ENCODE measurements around the gene MINPP1.
"Not testable (repeated sequence)": the region's sequence is repeated elsewhere in the genome, so short reads cannot be mapped to it uniquely, and the experiment has no call there.

Gene MINPP1

DNA sequence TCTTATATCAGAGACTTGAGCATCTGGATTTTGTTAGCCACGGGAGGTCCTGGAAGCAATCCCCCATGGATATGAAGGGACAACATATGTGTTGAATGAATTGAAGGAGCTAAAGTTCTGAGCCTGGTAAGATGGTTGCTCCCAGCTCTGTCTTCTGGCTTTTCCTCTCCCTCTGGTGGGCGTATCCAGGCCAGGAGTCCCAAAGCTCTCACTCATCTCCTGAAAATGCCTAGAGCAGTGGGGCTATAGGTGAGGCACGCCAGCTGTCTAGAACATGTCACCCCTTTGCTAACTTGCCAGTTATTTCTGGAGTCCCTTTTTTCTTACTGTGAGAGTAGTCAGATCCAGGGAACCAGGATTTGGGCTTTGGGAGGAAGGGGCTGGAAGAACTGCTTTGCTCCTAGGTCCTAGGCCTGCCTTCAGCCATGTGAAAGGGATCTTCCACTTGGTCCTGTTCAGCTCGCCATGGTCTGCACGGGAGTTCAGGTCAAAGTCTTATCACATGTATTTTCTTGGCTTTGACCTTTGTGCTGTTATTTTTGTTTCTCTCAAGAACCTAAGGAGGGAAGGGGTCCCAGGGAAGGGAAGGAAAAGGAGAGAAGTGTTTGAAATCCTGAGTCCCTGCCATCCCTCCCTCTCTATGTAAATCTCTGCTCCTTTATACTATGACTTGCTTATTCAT lies 73.6 kb downstream of the MINPP1 start:
- no peak for DNase-seq

DNA sequence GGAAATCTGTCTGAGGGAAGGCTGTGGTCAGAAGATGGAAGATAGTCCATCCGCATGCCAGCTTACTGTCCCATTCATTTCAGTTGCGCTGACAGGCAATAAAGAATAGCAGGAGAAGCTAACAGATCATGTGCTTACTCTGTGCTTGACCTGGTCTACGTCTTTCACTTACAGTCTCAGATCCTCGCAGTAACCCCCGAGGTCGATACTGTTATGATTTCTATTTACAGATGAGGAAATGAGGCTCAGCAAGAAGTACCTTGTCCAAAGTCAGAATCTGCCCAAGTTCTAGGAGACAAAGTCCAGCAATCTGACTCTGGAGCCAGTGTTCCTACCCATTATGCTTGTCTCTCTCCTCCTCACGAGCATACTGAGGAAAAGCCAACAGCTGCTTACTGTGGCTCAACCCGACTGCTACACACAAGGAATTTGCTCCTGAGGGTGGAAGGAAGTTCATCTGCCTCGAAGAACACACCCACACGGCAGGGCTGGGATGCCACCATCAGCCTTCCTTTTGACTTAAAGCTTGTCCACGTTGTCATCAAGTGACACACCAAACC lies 74.2 kb downstream of the MINPP1 start:
- DNase-seq = no peak

DNA sequence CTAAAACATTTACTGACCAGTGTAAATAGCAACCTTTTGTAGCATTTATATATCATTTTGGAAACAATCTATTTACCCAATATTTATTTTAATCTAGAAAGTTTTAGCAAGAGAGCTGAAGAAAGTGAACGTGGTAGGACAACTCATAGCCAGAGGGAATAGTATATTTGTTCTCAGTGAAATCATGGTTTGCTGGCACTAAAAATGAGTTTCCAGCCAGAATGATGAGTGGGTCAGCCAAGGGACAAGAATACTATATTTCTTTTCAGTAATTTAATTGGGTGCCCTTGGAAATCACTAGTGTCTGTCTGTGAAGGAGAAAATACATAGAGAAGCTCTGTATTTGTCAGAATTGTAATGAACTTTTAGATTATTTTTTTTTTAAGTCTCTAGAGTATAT lies 74.9 kb downstream of the MINPP1 start:
- DNase-seq = no peak

DNA sequence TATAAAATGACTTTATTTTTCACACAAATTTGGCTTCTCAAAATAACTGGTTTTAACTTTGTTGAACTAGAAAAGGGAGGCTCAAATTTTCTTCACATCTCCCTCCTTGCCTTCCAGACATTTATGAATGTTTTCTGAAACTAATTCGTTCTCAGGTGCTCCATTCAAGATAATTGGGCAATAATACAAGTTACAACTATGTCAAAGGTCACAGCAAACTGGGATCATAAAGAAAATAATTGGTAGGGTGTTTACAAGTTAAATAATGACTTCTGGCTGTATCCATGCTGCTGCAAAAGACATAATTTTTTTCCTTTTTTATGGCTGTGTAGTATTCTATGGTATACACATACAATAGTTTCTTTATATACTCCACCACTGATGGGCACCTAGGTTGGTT lies 75.3 kb downstream of the MINPP1 start:
- DNase-seq = no peak

DNA sequence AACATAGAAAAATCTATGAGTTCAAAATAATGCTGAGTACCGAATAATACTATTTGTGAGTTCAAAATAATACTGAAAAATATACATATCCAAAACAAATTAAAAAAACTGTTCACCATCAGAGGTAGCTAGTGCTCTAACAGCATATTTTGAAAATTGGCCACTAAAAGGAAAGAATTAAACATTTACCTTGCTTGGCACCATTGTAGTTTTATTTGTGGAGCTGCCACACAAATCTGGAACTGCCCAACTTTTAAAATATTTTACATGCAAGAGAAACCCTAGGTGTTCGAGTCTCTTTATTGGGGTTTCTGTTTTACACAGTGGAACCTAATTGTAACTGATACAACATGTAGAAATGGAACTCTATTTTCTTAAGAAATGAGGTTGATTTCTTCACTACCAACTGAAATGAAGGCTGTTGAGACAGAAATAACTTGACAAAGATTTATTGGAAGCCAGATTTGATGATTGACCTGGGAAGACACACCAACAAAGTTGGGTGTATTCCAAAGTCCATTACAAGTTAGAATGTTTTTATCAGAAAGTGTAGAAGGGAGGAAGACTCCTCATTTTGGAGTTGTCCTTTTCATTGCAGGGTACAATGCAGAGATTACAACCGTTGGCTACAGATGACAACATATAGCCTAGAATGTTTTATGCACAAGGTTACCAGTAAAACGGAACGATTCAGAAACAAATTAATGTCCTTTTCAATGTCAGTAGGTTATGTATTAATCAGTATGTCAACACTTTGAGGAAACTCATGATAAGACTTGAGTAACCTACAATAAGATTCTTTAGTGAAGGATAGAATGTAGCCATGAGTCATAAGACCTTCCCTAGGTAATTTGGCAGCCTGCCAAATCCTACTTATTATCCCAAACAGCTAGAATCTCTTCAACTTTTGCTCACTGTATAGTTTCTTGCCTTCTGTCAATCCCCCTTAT lies 81.1 kb downstream of the MINPP1 start:
- DNase-seq = no peak

DNA sequence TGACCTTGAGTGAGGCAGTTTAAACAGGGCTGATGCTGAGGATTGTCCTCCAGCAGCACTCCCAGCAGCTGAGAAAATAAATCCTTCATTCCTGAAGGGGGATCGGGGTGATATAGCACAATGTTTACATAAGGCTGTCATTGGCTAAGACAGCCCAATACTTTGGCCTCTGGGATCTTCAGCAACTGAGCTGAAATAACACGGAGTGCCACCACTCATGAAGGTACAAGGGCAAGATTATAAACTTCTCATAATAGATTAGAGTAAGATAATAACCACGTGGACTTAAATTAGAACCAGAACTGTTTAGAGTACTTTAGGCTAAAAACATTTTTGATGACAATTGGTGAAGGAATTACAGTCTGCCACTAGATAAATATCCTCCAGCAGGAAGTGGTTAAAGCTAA lies 85.0 kb downstream of the MINPP1 start:
- DNase-seq = no peak

DNA sequence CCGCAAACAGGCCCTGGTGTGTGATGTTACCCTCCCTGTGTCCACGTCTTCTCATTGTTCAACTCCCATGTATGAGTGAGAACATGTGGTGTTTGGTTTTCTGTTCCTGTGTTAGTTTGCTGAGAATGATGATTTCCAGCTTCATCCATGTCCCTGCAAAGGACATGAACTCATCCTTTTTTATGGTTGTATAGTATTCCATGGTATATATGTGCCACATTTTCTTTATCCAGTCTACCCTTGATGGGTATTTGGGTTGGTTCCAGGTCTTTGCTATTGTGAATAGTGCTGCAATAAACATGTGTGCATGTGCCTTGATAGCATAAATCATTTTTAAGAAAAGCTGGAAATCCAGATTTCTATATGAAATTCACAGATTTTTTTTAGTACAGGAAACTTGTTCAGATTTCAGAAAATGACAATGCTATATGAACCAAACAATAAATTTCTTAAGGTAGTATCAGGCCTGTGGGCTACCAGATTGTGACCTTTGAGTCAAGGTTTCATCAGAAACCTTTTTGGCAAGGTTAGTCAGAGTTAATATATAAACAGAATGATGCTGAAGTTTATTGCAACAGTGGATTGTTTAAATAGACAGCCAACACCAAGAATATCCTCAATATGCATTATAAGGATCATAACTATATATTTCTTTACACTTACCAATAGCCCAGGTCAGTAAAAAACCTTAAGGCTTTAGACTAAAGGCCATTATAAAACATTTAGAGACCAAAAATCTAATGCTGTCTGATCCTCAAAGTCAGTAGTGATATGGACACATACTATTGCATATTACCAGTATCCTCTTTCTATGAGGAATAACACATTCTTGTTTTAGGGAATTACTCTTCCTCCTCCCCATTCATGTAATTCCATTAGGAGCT lies 86.3 kb downstream of the MINPP1 start:
- no peak for DNase-seq

DNA sequence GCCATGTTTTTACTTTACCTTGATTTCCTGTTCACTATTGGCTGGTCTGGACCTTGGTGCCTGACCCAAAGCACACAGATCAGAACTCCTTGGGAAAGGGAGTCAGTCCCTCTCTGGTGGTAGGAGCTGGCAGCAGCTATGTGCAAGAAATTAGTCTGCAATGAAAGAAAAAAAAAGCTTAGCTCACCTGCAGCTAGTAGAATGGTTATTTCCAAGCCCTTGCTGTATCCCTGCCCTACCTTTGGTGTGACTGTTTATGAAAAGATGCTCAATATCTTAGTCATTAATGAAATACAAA lies 86.8 kb downstream of the MINPP1 start:
- DNase-seq = no peak

DNA sequence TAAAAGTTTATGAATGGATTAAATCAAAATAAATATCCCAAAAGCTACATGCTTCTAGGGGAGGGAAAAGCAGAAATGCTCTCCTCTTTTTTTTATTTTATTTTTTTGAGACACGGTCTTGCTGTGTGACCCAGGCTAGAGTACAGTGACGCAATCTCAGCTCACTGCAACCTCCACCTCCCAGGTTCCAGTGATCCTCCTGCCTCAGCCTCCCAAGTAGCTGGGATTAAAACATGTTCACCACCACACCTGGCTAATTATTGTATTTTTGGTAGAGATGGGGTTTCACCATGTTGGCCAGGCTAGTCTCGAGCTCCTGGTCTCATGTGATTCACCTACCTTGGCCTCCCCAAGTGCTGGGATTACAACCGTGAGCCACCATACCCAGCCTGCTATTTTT lies 88.2 kb downstream of the MINPP1 start:
- not testable (repeated sequence) for DNase-seq

DNA sequence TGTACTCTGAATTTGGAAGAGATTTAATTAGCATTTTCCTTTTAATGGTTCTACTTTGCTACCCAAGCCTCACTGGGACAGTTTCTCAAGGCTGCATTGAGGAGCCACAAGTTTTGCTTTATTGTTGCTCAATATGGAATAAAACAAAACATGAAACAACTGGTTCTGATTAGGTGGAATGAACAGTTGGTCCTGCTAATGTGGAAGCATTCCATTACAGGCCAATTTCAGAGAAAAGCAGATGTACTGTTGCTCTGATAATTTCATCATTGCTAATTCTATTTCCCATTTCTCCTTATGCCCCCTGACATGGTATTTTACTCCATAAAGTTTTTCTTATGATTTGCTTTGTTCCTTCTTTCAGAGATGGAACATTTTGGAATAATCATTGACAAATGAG lies 89.0 kb downstream of the MINPP1 start:
- DNase-seq = no peak

DNA sequence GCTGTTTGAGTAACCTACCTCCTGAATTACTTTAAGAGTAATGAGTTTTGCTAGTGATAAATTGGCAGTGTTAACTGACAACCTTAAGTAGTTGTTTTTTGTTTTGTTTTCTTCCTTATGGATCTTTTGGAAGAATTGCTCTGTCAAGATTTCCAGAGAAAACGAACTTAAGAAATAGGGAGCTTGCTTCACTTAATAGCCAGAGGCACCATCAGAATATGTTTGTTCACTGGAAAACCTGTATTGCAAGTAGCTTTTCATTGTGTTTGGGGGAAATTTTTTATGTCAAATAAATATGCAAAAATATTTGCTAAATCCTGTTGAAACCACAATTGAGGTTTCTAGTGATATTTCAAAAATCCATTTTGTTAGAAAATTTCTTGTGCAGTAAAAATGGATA lies 89.5 kb downstream of the MINPP1 start:
- no peak for DNase-seq

DNA sequence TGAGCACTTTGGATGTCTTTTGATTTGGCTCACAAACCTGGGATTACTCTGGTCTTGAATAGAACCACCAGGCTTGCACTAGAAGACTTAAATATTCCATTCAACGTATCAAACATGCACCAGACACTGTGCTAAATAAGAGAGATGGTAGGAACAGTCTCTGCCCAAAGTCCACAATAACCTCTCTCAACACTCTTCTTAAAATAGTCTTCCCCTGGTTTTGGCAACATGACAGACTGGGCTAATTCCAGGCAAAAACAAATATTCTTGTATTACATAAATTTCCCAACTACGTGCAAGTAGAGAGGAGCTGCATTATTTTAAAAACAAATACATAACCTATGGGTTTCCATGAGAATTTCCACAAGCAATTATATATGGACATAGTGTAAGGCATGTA lies 90.2 kb downstream of the MINPP1 start:
- DNase-seq = no peak

DNA sequence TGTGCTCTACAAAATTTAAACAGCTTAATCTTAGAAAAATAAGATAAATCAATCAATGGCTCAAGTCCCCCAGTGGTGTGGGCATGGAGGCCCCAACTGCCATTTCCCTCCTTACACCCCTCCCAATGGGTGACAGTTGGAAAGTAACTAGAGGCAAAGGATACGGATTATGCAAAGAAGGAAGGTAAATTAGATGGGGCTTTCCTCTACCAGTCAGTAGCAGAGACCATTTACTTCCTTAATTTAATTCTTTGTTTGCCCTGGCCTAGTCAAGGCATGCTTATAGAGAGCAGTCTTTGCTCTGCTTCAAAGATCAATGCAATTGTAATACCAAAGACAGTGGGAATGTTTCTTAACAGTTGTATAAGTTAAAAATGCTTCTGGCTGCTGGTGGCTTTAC lies 91.7 kb downstream of the MINPP1 start:
- no peak for DNase-seq

DNA sequence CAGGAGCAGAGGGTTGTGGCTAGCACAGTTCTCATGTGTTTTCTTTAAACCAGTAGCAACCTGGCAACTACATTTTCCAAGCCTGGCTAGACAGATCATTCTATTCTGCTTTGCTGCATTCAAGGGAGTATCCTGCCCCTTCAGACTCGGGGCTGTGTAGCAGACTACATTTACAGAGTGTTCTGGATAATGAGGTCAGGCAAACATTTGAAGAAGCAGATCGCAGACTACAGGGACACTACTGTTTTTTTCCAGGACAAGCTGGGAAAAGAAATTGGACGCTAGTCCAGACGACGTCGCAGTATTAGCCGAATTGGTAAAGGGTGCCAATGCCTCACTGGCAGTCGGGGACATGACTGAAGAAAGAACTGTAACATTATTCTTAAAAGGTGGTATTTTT lies 94.0 kb downstream of the MINPP1 start:
- DNase-seq = no peak

DNA sequence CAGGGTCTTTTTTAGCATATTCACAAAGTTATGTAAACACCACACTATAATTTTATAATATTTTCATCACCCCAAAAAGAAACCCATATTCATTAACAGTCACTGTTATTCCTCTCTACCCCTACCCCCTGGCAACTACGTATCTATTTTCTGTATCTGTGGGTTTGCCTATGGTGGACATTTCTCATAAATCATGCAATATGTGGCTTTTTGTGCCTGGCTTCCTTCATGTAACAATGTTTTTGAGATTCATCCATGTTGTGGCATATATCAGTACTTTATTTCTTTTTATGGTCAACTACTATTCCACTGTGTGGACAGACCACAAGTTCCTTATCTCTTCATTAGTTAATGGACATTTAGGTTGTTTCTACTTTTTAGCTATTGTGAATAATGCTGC lies 95.9 kb downstream of the MINPP1 start:
- DNase-seq = no peak

All from activated gamma-delta T cell treated with Interleukin-2 at 50 U/mL for 16 hours (primary cell).